Tibial artery (tissue), 4 donors: ENCODE data around the gene SHLD3.

ENCODE experiments used
- DNase-seq, 2 donors: peaks; one replicate each; pipeline ENCODE4 v3.0.0-alpha.2; 2019
- H3K27ac ChIP-seq, 2 donors: fragments of 200-600 bp; sonication (generic) in 1 of 2; 1 replicate in 1 of 2; 2 replicates in 1 of 2; pipeline ENCODE4 v1.5.1; 2018 to 2019; ENCODE audit warnings: mild to moderate bottlenecking in 1 of 2
- H3K27me3 ChIP-seq, 2 donors: fragments of 200-600 bp; sonication (generic) in 1 of 2; one replicate each; pipeline versions ENCODE4 v1.5.1 to v1.6.0; 2016 to 2019
- H3K36me3 ChIP-seq, 3 donors: fragments of 200-600 bp; sonication (generic) in 2 of 3; one replicate each; pipeline ENCODE4 v1.5.1; 2016 to 2019; ENCODE audit warnings: mild to moderate bottlenecking in 2 of 3
- H3K4me1 ChIP-seq, 4 donors: fragments of 200-600 bp; sonication (generic) in 2 of 4; 1 replicate in 3 of 4; 2 replicates in 1 of 4; pipeline ENCODE4 v1.5.1; 2016 to 2019
- H3K4me3 ChIP-seq, 2 donors: fragments of 200-600 bp; sonication (generic) in 1 of 2; 1 replicate in 1 of 2; 2 replicates in 1 of 2; pipeline ENCODE4 v1.5.1; 2018 to 2019; ENCODE audit warnings: mild to moderate bottlenecking in 2 of 2
- H3K9me3 ChIP-seq, 3 donors: fragments of 200-600 bp; sonication (generic) in 1 of 3; one replicate each; pipeline ENCODE4 v1.5.1; 2016 to 2019
- CTCF ChIP-seq, 2 experiments: fragments of 200-600 bp in 1 of 2; fragments of 450-650 bp in 1 of 2; IDR thresholded peaks; one replicate each; pipeline ENCODE4 v1.5.1; 2017 to 2019; ENCODE audit warnings: antibody characterized with exemption in 2 of 2, mild to moderate bottlenecking in 1 of 2, moderate library complexity in 1 of 2
- intact Hi-C: fragments of 100-400 bp; cut with DNase I; formaldehyde crosslinking; loops from one replicate; pipeline ENCODE4 v1.15.0; 2023; ENCODE audit warnings: low total_unique reads

The SHLD3 gene

DNA sequence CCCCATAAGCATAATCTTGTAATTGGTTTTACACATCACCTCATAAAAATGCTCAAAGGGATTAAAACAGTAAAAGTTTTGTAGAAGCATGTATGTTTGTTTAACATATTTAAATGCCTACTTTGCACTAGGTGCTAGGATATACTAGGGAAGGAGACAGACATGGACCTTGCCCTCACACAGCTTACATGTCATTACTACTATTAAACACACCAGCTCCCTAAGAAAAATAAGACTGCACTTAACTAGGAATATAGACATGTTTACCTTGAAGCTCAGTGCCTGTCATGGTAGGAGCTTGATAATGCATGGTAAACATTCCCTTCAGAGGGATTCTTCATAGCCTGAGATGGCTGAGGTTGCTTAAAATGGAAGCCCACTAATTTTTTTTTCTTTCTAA, 6.2 kb downstream of the SHLD3 start:
- H3K36me3 ChIP-seq, result peaks cover 2 to 8% (median 4%) of the 10 kb centered on the region in 3 donors
- no peaks in the 10 kb centered on the region for H3K9me3 ChIP-seq
- peaks cover 0 to 9% (median 8%) of the 10 kb centered on the region in 4 donors for H3K4me1 ChIP-seq
- TF ChIP-seq CTCF (IDR thresholded peaks at IDR 0.05), result no peak
- intact Hi-C loops, result no loop called here
- H3K4me3 ChIP-seq, result no peak overlapping the region
- no peak for DNase-seq
- H3K27me3 ChIP-seq, result no peaks in the 10 kb centered on the region
- no peak overlapping the region for H3K27ac ChIP-seq

DNA sequence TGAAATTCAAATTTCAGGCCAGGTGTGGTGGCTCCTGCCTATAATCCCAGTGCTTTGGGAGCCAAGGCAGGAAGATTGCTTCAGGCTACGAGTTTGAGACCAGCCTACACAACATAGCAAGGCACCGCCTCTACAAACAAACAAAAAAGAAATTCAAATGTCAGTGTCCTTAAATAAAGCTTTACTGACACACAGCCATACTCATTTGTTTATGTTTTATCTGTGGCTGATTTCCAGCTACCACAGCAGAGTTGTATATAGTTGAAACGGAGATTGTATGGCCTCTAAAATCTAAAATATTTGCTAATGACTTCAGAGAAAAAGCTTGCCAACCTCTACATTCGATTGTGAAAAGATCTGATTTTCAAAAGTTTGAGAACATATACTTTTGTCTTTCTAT, 15.4 kb downstream of the SHLD3 start:
- Histone ChIP-seq H3K27me3 (no peaks in the 10 kb centered on the region), H3K4me3 (no peak overlapping the region), H3K36me3 (peaks cover 41 to 50% (median 46%) of the 10 kb centered on the region in 3 donors), H3K4me1 (no peaks in the 10 kb centered on the region), H3K27ac (no peak overlapping the region), H3K9me3 (no peaks in the 10 kb centered on the region)
- intact Hi-C loops, result no loop called here
- TF ChIP-seq CTCF (IDR thresholded peaks at IDR 0.05), result no peak
- DNase-seq, result no peak

GRCh38 chr5:65646938-65647337, 22.1 kb downstream of the SHLD3 start:
- intact Hi-C loops, result no loop called here
- TF ChIP-seq CTCF (IDR thresholded peaks at IDR 0.05), result no peak
- Histone ChIP-seq H3K4me3 (no peak overlapping the region), H3K4me1 (no peaks in the 10 kb centered on the region), H3K27ac (no peak overlapping the region), H3K9me3 (no peaks in the 10 kb centered on the region), H3K36me3 (peaks cover 7 to 32% (median 16%) of the 10 kb centered on the region in 3 donors), H3K27me3 (no peaks in the 10 kb centered on the region)
- no peak for DNase-seq

GRCh38 chr5:65647941-65648340, 23.1 kb downstream of the SHLD3 start:
- intact Hi-C loops, result no loop called here
- Histone ChIP-seq H3K27me3 (no peaks in the 10 kb centered on the region), H3K9me3 (no peaks in the 10 kb centered on the region), H3K27ac (no peak overlapping the region), H3K36me3 (peaks cover 10 to 32% (median 16%) of the 10 kb centered on the region in 3 donors), H3K4me3 (no peak overlapping the region), H3K4me1 (no peaks in the 10 kb centered on the region)
- no peak for DNase-seq
- no peak for TF ChIP-seq CTCF (IDR thresholded peaks at IDR 0.05)

GRCh38 chr5:65651144-65651543, 26.3 kb downstream of the SHLD3 start:
- no peak for DNase-seq
- Histone ChIP-seq H3K4me3 (no peak overlapping the region), H3K4me1 (no peaks in the 10 kb centered on the region), H3K27me3 (no peaks in the 10 kb centered on the region), H3K9me3 (no peaks in the 10 kb centered on the region), H3K27ac (no peak overlapping the region), H3K36me3 (peaks cover 10 to 40% (median 16%) of the 10 kb centered on the region in 3 donors)
- no peak for TF ChIP-seq CTCF (IDR thresholded peaks at IDR 0.05)
- intact Hi-C loops, result no loop called here

GRCh38 chr5:65654713-65655112, 29.9 kb downstream of the SHLD3 start:
- intact Hi-C loops, result no loop called here
- Histone ChIP-seq H3K9me3 (no peaks in the 10 kb centered on the region), H3K27ac (no peak overlapping the region), H3K36me3 (peaks cover 10 to 22% (median 19%) of the 10 kb centered on the region in 3 donors), H3K4me1 (no peaks in the 10 kb centered on the region), H3K4me3 (no peak overlapping the region), H3K27me3 (no peaks in the 10 kb centered on the region)
- DNase-seq, result no peak
- TF ChIP-seq CTCF (IDR thresholded peaks at IDR 0.05), result no peak
